Measurements from ENCODE around the gene CTNNA3.

GRCh38 chr10:66162560-66163143 lies 1533.3 kb downstream of the CTNNA3 start:
- TF ChIP-seq, protein P1, sequence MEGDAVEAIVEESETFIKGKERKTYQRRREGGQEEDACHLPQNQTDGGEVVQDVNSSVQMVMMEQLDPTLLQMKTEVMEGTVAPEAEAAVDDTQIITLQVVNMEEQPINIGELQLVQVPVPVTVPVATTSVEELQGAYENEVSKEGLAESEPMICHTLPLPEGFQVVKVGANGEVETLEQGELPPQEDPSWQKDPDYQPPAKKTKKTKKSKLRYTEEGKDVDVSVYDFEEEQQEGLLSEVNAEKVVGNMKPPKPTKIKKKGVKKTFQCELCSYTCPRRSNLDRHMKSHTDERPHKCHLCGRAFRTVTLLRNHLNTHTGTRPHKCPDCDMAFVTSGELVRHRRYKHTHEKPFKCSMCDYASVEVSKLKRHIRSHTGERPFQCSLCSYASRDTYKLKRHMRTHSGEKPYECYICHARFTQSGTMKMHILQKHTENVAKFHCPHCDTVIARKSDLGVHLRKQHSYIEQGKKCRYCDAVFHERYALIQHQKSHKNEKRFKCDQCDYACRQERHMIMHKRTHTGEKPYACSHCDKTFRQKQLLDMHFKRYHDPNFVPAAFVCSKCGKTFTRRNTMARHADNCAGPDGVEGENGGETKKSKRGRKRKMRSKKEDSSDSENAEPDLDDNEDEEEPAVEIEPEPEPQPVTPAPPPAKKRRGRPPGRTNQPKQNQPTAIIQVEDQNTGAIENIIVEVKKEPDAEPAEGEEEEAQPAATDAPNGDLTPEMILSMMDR (IDR thresholded peaks at IDR 0.05) = no peak
- TF ChIP-seq POLR2A (IDR thresholded peaks at IDR 0.05) = no peak

Data from uterus (tissue), 2 donors.